ENCODE measurements around the gene TLNRD1.

Gene TLNRD1

GRCh38 chr15:81002331-81003096, 1.8 kb downstream of the TLNRD1 start:
- DNase-seq, result no peak

DNA sequence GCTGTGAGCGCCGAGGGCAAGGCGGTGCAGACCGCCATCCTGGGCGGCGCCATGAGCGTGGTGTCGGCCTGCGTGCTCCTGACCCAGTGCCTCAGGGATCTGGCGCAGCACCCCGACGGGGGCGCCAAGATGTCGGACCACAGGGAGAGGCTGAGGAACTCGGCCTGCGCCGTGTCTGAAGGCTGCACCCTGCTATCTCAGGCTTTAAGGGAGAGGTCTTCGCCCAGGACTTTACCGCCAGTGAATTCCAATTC, 2.3 kb downstream of the TLNRD1 start:
- DNase-seq, result no peak

GRCh38 chr15:81006124-81006523, 5.4 kb downstream of the TLNRD1 start:
- no peak for DNase-seq

GRCh38 chr15:81007428-81008064, 6.8 kb downstream of the TLNRD1 start:
- no peak for DNase-seq

- no peak for DNase-seq
Measured at GRCh38 chr15:81008312-81008711, 7.6 kb downstream of the TLNRD1 start.

- DNase-seq, result no peak
Measured at GRCh38 chr15:81010086-81010485, 9.4 kb downstream of the TLNRD1 start.

DNA sequence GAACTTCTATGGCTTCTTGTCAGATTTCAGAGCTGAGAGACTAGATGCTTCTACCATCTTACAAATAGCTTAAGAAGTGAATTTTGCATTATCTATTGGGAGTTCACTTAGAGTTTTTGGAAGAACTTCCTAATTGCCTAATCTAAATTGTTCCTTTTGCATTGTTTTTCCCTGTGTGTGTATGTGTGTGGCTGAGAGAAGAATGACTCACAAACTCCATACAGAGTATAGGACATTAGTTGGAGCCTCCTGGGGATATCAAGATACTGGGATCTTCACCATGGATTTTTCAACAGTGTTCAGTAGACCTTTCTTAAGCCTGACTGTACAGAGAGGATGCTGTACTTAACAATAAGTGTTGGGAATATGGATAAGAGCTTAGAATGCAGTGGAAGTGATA, 10.9 kb downstream of the TLNRD1 start:
- DNase-seq, result no peak

- no peak for DNase-seq
Measured at GRCh38 chr15:81012588-81012987, 11.9 kb downstream of the TLNRD1 start.

- no peak for DNase-seq
Measured at GRCh38 chr15:81013396-81013929, 12.7 kb downstream of the TLNRD1 start.

DNA sequence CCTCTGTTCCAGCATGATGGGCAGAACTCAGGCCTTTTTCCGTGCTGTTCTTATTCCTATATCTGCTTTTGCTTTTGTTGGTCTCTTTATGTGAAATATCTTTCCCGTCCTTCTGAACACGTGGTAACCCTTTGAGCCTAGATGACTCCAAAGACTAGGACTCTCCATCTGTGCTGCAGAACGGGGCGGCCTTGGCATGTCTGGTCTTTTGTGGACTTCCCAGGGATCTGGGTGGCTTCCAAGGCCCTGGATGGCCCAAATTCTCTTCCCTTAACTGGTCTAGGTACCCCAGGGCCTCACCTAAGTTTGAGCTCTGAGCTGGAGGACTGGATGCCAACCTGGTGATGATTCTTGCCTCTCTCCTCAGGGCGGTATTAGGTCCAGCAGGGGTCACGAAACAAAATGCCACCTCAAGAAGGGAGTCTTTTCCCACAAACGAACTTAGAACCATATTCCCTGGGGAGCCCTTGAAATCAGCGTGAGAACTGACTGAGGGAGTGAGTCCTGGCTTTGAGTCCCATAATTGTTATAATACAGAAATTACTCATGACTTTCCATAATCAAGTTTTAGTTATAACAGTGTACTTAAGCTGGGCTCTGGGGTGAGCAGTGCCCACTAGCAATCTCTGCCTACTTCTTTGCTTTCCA, 13.8 kb downstream of the TLNRD1 start:
- DNase-seq, result no peak

DNA sequence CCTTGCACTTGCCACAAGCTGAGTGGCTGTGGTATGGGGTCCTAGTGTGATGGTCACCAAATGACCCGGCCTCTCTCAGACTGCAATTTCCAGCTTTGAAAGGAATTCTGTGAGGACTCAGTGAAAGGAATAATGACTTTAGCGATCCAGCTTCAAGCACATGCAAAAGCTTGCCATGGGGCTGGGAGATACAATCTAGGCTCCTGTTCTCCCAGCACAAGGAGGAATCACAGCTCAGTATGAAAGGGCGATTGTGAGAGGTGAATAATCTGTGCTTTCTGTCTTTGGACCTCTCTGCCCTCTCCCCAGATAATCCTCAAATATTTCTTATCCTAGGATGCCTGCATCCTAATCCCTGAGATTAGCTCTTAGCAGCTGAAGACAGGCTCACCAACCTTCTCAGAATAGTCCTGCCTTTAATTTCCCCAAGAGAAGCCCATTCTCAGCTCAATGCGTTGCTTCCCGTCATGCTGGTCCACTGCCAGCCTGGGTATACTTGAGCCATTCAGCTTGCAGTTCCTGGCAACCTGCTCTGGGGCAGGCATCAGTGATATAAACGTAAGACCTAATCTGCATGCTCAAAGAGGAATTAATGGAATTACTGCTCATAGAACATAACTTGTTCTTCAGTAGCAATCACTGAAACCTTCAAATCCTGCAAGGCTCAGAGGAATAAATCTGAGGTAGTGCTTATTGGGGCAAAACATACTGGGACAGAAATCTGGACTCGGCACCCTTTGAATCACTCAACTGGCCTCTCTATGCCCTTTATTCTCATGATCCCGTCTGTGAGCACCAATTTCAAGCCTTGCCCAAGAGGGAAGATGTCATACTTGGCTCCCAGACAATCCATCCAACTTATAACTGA, 15.1 kb downstream of the TLNRD1 start:
- no peak for DNase-seq

DNA sequence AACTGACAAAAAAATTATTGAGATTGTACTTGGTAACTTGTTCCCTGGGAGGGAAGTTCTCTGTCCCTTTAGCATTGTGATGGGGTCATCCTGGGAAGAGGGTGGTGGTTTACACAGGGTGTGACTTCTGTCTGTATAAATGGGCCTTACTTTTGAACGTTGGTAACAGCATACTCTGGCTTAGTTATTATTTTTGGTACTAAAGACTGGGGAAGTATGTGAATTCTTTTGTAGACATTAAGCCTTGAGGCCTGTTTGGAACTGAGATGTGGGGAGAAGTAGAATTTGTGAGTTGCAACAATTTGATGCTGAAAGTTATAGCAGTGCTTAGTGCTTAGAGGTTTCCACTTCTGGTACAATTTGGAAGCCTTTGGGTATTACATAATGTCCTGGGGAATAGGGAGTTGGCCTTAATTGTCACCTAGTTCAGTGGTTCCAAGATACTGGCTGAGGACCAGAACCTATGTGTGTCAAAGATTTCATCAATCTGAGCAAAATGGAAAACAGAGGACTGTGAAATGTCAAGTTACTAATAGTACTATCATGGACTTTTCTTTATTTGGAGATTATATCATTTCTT, 15.9 kb downstream of the TLNRD1 start:
- DNase-seq, result no peak

DNA sequence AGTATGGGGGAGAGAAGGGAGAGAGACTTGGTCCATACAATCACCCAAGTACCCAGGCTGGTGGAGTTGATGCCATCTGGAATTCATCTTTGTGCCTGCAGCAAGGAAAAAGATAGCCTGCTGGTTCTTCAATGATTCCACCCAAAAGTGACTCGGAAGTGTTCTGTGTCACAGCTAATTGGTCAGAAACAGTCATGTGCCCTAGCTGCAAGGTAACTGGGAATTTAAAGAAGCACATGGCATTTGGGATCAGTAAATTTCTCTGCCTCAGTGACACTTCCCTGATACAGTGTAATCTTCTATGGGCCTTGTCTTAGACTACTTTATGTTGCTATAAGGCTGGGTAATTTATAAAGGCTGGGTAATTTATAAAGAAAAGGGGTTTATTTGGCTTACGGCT, 17.5 kb downstream of the TLNRD1 start:
- no peak for DNase-seq

DNA sequence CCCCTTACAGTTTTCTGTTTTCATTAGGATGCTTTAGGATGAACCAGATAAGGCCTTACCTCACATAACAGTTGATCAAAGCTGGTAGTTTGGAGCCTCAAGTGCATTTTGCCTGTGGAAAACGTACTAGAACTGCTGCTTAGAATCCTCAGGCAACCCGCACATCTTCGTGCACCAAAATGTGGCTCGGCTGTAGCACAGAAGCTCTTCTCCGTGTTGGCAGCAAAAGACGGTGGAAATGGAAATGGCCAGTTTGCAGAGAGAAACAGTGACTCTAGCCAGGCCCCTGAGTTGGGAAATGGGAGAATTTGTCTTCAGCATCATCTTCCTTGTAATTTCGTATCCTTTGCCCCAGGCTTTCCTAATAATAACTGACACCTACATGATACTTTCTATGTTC, 20.6 kb downstream of the TLNRD1 start:
- no peak for DNase-seq

- DNase-seq, result no peak
Measured at GRCh38 chr15:81023483-81024264, 23.0 kb downstream of the TLNRD1 start.

DNA sequence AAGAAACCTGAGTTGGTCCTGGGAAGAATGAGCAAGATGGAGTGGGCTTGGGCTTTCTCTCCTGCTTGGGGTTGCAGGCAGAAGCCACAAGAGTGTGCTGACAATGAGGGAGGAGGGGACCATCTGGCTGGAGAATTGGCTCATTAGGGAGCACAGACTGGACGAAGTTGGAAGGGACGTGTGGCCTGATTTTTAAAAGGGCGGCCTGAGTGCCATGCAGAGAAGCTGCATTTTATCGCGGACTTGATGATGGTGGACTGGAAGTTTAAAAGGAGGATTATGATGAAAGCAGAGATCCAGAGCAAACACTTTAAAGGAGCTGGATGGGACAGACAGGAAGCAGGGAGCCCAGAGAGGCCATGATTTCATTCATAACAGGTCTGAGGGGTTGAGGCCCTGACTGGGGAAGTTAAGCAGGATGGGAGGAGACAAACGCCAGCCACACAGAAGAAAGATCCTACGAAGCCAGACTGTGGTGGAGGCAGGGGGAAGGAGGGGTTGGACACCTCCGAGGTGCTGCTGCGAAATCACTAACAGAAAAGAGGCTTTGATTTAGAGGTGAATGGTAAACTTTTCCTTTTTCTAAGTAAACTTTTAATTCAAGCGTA, 23.6 kb downstream of the TLNRD1 start:
- DNase-seq, result no peak

DNA sequence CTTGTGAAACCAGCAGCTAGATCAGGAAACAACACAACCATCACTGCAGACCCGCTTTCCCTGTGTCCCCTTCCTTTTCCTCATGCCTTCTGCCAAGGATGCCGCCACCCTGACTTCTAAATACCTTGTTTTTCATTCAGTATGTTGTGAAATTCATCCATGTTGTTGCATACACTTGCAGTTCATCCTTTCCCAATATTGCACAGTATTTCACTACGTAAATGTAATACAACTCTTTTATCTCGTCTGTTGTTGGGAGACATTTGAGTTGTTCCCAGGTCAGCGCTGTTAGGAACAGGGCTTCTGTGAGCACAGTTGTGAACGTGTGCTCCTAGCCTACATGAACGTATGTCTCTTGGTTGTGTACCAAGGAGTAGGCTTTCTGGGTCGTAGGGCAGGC, 24.2 kb downstream of the TLNRD1 start:
- no peak for DNase-seq

DNA sequence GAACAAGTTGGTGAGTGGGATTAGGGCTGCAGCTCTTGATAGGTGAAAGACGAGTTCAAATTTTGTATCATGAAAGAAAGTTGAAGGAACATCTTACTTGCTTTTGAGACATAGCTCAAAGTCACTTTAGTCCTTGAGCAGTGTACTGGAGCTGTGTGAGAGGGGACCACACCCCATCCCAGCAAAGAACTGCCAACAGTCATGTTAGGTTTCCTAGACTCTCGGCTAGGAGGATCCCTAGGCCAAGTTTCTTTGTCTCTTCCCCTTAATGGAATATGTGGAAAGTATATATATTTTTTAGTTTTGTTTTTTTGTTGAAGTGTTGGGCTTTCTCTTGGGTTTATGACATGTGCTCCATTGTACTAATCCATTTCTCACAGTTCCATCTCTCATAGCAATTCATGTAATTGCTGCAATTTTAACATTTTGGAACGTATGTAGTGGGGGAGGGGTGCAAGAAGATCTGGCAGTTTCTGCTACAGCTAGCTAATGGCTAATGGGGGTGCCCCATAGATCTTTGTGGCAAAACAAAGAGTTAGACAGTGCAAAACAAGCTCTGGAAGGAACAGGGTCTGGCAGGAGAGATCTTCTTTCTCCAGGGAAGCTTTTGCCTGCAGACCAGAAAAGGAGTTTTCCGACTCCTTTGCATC, 25.1 kb downstream of the TLNRD1 start:
- DNase-seq, result no peak

- no peak for DNase-seq
Measured at GRCh38 chr15:81026836-81027599, 26.3 kb downstream of the TLNRD1 start.
